Esophagus (tissue), 2 donors: ENCODE data around the gene GPR143. TPM values are rescaled to one million over a fixed set of nuclear protein-coding genes. Genes with fewer than 3 reads are reported as not detected.
A peak's percentile ranks its signal among the peaks of the same experiment; 100 is the strongest.
"Not testable (repeated sequence)": the region's sequence is repeated elsewhere in the genome, so short reads cannot be mapped to it uniquely, and the experiment has no call there.

Experiments used
- H3K27ac ChIP-seq, 2 donors: one replicate each; pipeline ENCODE4 v1.5.1; 2013; ENCODE audit warnings: low read depth in 2 of 2, mild to moderate bottlenecking in 2 of 2, inconsistent platforms in 1 of 2, low read length in 1 of 2, moderate library complexity in 1 of 2
- H3K27me3 ChIP-seq, 2 donors: one replicate each; pipeline ENCODE4 v1.6.1; 2013; ENCODE audit warnings: low read length in 2 of 2, control low read depth in 1 of 2, mild to moderate bottlenecking in 1 of 2; ENCODE audit not compliant: insufficient read depth in 2 of 2, control insufficient read depth in 1 of 2
- H3K36me3 ChIP-seq, 2 donors: one replicate each; pipeline ENCODE4 v1.6.1; 2013; ENCODE audit warnings: low read length in 1 of 2; ENCODE audit not compliant: control insufficient read depth in 2 of 2, insufficient read depth in 2 of 2
- H3K4me1 ChIP-seq, 2 donors: one replicate each; pipeline ENCODE4 v1.6.1; 2013; ENCODE audit warnings: low read length in 1 of 2; ENCODE audit not compliant: control insufficient read depth in 2 of 2, insufficient read depth in 2 of 2
- H3K4me3 ChIP-seq, 2 donors: one replicate each; pipeline ENCODE4 v1.5.1; 2013; ENCODE audit warnings: low read length in 2 of 2, mild to moderate bottlenecking in 2 of 2, low read depth in 1 of 2, moderate library complexity in 1 of 2
- H3K9me3 ChIP-seq, 2 donors: one replicate each; pipeline ENCODE4 v1.6.1; 2013; ENCODE audit warnings: mild to moderate bottlenecking in 2 of 2, low read depth in 1 of 2, low read length in 1 of 2, moderate library complexity in 1 of 2; ENCODE audit not compliant: control insufficient read depth in 2 of 2, insufficient read depth in 1 of 2
- WGBS, 2 donors: extraction: QIAGEN DNeasy Blood & Tissue Kit; methylation state at CpG; one replicate each; pipeline ENCODE4 v1.1.7; 2013; 5-methylcytosine and 5-hydroxymethylcytosine counted together
- polyA plus RNA-seq, 2 donors: library from polyadenylated mRNA; stranded (reverse); fragments of 200-250 nt; gene quantifications; one replicate each; pipeline ENCODE4 v1.2.3, GENCODE V29; 2013
- donor health status: healthy with polysubstance abuse.
- donor health status: Bipolar disorder and iron deficiency.

GPR143 gene
- 1 to 10 TPM; 1.7 to 2.2 TPM for polyA plus RNA-seq

- Histone ChIP-seq H3K27ac (no peak within 1 kb of the TSS), H3K27me3 (no peaks in the 10 kb centered on the region), H3K4me3 (no peak within 1 kb of the TSS), H3K4me1 (no peaks in the 10 kb centered on the region), H3K36me3 (no peaks in the 10 kb centered on the region), H3K9me3 (peaks cover 0 to 4% of the 10 kb centered on the region in 2 donors)
- WGBS, 2 donors: 29 to 45% methylated on average over 20 to 26 of the region's 26 CpGs
Measured at GRCh38 chrX:9765737-9766097, at the start of gene GPR143. Gene GPR143, minus strand, starts transcription at chrX:9765847. Its CDS starts 30 bp downstream, at chrX:9765817.

DNA sequence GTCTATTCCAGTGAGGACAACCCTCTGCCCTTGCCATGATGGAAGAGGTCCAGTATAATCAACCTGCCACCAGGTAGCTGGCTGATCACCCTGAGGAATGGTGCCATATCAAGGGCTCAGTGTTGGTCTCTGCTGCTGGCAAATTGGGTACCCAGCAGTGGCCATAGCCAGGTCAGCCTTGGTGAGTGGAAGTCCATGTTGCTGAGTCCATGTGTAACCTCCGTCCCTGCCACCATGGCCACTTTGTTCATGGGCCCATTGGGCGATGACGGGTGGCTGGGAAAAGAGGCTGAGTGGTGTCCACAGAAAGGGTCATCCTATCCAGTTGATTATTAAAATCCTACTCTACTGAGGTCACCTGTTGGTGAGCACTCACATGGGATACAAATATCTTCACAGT, 45.4 kb upstream of the GPR143 start:
- H3K9me3 ChIP-seq, H3K27ac ChIP-seq, H3K4me1 ChIP-seq, H3K36me3 ChIP-seq, H3K27me3 ChIP-seq, H3K4me3 ChIP-seq: not testable (repeated sequence)
- 92 to 96% methylated on average over 3 of the region's 3 CpGs for WGBS, 2 donors

GRCh38 chrX:9809876-9810275, 44.2 kb upstream of the GPR143 start:
- not testable (repeated sequence) for H3K27me3 ChIP-seq, H3K27ac ChIP-seq, H3K4me3 ChIP-seq, H3K36me3 ChIP-seq, H3K9me3 ChIP-seq, H3K4me1 ChIP-seq
- 60 to 79% methylated on average over 5 of the region's 5 CpGs for WGBS, 2 donors

- Histone ChIP-seq H3K27ac (peak overlapping the region; percentile 74 to 81), H3K36me3 (no peaks in the 10 kb centered on the region), H3K27me3 (no peaks in the 10 kb centered on the region), H3K4me1 (peaks cover 0 to 3% of the 10 kb centered on the region in 2 donors), H3K4me3 (no peak overlapping the region), H3K9me3 (no peaks in the 10 kb centered on the region)
- 55 to 59% methylated on average over 14 of the region's 14 CpGs for WGBS, 2 donors
Measured at GRCh38 chrX:9807355-9808182, 41.9 kb upstream of the GPR143 start.

- no peaks in the 10 kb centered on the region for H3K36me3 ChIP-seq
- no peaks in the 10 kb centered on the region for H3K9me3 ChIP-seq
- no peaks in the 10 kb centered on the region for H3K27me3 ChIP-seq
- no peak overlapping the region for H3K27ac ChIP-seq
- 95 to 97% methylated on average over 7 of the region's 7 CpGs for WGBS, 2 donors
- H3K4me1 ChIP-seq: peaks cover 0 to 3% of the 10 kb centered on the region in 2 donors
- no peak overlapping the region for H3K4me3 ChIP-seq
Measured at GRCh38 chrX:9805956-9806355, 40.3 kb upstream of the GPR143 start.

GRCh38 chrX:9804444-9804843, 38.8 kb upstream of the GPR143 start:
- 77 to 83% methylated on average over 5 of the region's 5 CpGs for WGBS, 2 donors
- H3K27ac ChIP-seq: no peak overlapping the region

GRCh38 chrX:9802737-9803136, 37.1 kb upstream of the GPR143 start:
- no peak overlapping the region for H3K4me3 ChIP-seq
- H3K36me3 ChIP-seq: no peaks in the 10 kb centered on the region
- H3K27ac ChIP-seq: no peak overlapping the region
- peaks cover 0 to 3% of the 10 kb centered on the region in 2 donors for H3K4me1 ChIP-seq
- peaks cover 0 to 3% of the 10 kb centered on the region in 2 donors for H3K9me3 ChIP-seq
- no peaks in the 10 kb centered on the region for H3K27me3 ChIP-seq
- 82 to 84% methylated on average over 4 of the region's 4 CpGs for WGBS, 2 donors

More at GRCh38 chrX:9804444-9804843, 38.8 kb upstream of the GPR143 start:
- H3K4me3 ChIP-seq: no peak overlapping the region
- H3K9me3 ChIP-seq: peaks cover 0 to 3% of the 10 kb centered on the region in 2 donors
- H3K36me3 ChIP-seq: no peaks in the 10 kb centered on the region
- H3K27me3 ChIP-seq: no peaks in the 10 kb centered on the region
- H3K4me1 ChIP-seq: peaks cover 0 to 3% of the 10 kb centered on the region in 2 donors

GRCh38 chrX:9797384-9798360, 32.0 kb upstream of the GPR143 start:
- no peaks in the 10 kb centered on the region for H3K36me3 ChIP-seq
- no peak overlapping the region for H3K27ac ChIP-seq
- H3K4me3 ChIP-seq: no peak overlapping the region
- WGBS, 2 donors: 52% methylated on average over 11 of the region's 11 CpGs
- H3K9me3 ChIP-seq: peaks cover 0 to 5% of the 10 kb centered on the region in 2 donors
- no peaks in the 10 kb centered on the region for H3K4me1 ChIP-seq
- no peaks in the 10 kb centered on the region for H3K27me3 ChIP-seq

DNA sequence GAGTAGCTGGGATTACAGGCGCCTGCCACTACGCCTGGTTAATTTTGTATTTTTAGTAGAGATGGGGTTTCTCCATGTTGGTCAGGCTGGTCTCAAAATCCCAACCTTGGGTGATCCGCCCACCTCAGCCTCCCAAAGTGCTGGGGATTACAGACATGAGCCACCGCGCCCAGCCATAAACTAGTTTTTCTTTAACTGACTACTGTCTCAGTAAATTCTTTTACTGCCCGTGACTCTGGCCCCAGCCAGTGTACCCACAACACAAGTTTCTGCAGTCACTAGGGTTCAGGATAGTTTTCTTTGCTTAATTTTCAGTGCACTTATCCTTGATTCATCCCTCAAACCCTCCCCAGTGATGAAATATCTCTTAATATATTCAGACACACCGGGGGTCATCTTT, 28.8 kb upstream of the GPR143 start:
- Histone ChIP-seq H3K4me1 (no peaks in the 10 kb centered on the region), H3K36me3 (no peaks in the 10 kb centered on the region), H3K27ac (no peak overlapping the region), H3K27me3 (no peaks in the 10 kb centered on the region), H3K4me3 (no peak overlapping the region), H3K9me3 (peaks cover 0 to 2% of the 10 kb centered on the region in 2 donors)
- WGBS, 2 donors: 88 to 92% methylated on average over 7 of the region's 7 CpGs
